GM12892 (cell line): ENCODE results near the gene CSTPP1.

Source experiments
- POLR2AphosphoS5 ChIP-seq: IDR thresholded peaks from 2 replicates; pipeline ENCODE4 v1.6.1; 2011; ENCODE audit warnings: low read depth, low read length, control low read depth
- TAF1 ChIP-seq: IDR thresholded peaks from 2 replicates; pipeline ENCODE4 v1.6.1; 2011; ENCODE audit warnings: low read depth, mild to moderate bottlenecking, control low read depth, low read length, borderline replicate concordance

DNA sequence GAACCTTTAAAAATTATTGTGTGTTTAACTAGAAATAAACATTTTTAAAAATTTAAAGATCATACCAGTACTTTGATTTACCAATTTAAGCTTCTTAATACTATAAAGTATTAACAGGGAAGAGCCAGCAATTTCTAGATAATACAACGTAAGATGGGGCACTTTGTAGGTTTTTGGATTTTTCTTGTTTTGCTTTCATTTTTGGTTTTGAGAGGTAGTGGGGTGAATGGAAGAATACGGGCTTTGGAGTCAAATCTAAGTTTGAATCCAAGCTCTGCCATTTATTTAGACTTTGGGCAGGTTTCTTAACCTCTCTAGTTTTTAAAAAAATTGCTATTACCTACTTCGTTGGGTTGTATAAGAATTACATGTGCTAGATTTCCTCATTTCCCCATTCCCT lies 44.9 kb downstream of the CSTPP1 start:
- TF ChIP-seq TAF1 (no peak), POLR2AphosphoS5 (no peak)
